IPS-18c (cell line): ENCODE results near the gene SPEM2.

Experiments
- H3K4me3 ChIP-seq: 2 replicates; pipeline ENCODE4 v1.7.0; 2013; ENCODE audit warnings: low read depth, mild to moderate bottlenecking, low read length, moderate library complexity; ENCODE audit not compliant: insufficient read depth
- H3K9me3 ChIP-seq: one replicate; pipeline ENCODE4 v1.6.1; 2013; ENCODE audit warnings: mild to moderate bottlenecking, low read length, moderate library complexity; ENCODE audit not compliant: control insufficient read depth, insufficient read depth

Gene SPEM2

DNA sequence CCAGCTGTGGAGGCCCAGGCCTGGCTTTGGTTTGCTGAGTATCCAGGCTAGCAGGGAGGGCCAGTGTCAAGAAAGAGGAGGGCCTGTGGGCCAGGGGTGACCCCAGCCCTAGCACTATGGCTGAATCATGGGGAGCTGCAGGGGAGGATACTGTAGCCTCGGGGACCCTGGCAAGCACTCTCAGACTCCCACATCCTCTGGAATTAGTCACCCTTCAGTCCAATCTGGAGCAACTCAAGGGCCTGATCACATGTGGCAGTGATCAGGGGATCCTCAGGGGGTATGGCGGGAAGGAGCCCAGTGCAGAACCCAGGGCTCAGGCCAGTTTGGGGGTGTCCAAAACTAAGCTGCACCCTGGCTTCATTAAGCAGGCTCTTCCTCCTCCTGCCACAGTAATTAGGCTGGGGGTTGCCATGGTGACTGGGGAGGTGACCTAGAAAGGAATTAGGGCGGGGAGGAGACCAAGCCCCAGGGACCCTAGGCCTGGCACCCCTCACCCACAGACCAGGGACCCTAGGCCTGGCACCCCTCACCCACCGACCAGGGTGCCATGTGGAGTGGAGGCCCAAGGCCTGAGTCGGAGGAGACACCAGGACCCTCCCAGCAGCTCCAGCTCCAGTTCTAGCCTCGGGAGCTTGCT lies 11.9 kb upstream of the SPEM2 start:
- H3K4me3 ChIP-seq, result no peak overlapping the region
- no peaks in the 10 kb centered on the region for H3K9me3 ChIP-seq

DNA sequence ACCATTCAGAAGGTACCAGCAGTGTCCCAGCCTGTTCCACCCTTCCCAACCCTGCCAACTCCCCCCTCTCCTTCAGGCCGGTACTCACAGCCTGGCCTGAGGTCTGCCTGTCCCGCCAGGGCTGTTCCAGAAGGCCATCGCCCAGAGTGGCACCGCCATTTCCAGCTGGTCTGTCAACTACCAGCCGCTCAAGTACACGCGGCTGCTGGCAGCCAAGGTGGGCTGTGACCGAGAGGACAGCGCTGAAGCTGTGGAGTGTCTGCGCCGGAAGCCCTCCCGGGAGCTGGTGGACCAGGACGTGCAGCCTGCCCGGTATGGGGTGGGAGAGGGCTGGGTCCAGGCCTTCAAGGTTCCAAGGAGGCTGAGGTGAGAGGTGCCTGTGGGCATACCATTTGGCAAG lies 10.6 kb upstream of the SPEM2 start:
- Histone ChIP-seq H3K9me3 (no peaks in the 10 kb centered on the region), H3K4me3 (no peak overlapping the region)

DNA sequence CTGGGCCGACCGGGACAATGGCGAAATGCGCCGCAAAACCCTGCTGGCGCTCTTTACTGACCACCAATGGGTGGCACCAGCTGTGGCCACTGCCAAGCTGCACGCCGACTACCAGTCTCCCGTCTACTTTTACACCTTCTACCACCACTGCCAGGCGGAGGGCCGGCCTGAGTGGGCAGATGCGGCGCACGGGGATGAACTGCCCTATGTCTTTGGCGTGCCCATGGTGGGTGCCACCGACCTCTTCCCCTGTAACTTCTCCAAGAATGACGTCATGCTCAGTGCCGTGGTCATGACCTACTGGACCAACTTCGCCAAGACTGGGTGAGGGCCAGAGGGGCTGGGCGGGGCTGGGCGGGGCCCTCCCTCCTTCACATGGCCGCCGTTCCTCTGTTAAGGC lies 9.6 kb upstream of the SPEM2 start:
- Histone ChIP-seq H3K9me3 (no peaks in the 10 kb centered on the region), H3K4me3 (no peak overlapping the region)

DNA sequence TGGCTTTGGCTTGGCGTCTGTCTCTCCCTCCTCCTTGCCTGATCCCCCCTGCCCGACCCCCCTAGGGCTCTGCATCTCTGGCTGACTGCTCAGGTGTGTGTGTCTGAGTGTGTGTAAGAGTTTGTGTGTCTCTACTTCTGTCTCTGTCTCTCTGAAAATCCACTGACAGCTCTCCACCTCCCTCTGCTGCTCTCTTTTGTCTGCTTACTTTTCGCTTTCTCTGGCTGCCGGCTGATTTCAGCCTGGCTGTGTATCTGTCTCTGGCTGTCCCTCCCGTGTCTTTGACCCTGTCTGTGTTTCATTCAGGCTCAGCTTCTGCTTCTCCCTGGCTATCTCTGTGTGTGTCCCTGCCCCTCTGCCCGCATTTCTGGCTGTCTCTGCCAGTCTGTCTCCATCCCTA lies 9.1 kb upstream of the SPEM2 start:
- Histone ChIP-seq H3K9me3 (no peaks in the 10 kb centered on the region), H3K4me3 (no peak overlapping the region)

DNA sequence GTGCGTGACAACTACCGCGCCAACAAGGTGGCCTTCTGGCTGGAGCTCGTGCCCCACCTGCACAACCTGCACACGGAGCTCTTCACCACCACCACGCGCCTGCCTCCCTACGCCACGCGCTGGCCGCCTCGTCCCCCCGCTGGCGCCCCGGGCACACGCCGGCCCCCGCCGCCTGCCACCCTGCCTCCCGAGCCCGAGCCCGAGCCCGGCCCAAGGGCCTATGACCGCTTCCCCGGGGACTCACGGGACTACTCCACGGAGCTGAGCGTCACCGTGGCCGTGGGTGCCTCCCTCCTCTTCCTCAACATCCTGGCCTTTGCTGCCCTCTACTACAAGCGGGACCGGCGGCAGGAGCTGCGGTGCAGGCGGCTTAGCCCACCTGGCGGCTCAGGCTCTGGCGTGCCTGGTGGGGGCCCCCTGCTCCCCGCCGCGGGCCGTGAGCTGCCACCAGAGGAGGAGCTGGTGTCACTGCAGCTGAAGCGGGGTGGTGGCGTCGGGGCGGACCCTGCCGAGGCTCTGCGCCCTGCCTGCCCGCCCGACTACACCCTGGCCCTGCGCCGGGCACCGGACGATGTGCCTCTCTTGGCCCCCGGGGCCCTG lies 8.3 kb upstream of the SPEM2 start:
- Histone ChIP-seq H3K4me3 (no peak overlapping the region), H3K9me3 (no peaks in the 10 kb centered on the region)

DNA sequence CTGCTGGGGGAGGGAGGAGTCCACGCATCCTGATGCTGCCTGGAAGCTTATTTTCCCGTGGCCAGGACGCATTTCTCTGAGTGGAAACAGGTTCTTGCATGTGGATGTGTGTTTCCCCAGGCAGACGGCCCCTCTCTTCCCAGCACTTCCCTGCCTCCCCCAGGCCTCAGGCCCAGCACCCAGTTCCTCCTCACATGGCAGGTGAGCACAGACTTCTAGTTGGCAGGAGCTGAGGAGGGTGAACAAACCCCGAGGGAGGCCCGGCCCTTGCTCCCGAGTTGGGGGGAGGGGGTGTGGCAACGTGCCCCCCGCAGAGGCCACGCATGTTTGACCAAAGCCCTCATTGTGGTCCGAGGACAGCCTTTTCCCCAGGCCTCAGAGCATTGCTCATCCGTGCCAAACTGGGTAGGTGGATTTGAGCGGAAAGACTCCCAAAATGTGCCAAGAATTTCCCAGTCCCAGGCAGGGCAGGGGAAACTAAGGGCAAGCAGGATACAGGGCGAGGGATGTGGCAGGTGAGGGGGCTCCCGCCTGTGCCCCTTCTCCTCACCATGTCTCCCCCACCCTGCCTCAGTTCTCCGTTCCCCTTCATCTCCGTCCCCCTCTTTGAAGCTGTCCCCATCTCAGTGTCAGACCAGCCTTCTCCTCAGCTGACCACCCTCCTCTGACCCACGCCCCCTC lies 6.8 kb upstream of the SPEM2 start:
- no peaks in the 10 kb centered on the region for H3K9me3 ChIP-seq

DNA sequence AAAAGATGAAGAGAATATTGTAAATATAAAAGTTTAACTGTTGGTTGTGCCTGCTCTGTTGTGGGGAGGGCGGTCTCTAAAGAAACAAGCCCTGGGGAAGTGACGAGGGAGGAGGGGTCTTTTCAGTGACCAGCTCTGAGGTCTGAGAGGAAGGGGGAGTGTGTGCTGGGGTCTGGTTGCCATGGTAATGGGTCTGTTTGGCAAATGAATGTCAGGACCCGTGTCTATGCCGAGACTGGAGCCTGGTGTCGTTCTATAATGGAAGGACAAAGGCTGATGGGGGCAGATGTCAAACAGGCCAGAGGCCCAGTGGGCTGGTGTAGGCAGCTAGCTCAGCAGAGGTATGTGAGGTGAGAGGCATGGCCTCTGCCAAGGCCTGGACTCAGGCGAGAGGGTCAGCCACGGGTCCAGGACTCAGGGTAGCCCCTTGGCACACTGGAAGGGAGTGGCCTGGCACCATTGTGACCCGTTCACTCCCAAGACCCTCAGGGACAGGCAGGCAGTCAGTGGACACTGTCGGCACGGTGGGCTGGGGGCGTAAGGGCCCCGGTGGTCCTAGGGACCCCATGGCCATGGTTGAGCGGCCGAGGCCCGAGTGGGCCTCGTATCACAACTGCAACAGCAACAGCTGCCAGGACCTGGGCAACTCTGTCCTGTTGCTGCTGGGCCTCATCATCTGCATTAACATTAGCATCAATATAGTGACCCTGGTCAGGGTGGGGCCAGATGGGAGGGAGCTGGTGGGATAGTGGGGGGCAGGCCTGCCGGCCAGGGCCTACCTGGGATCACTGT lies 5.4 kb upstream of the SPEM2 start, which contains the start of gene SPEM1:
Gene SPEM1 (plus strand): TSS at position 506 of the 792 bp plus-strand sequence. CDS start 61 bp downstream, at position 567.
- Histone ChIP-seq H3K4me3 (no peak within 1 kb of the TSS), H3K9me3 (no peaks in the 10 kb centered on the region)

More for the DNA sequence above, 6.8 kb upstream of the SPEM2 start:
- H3K4me3 ChIP-seq, result no peak overlapping the region; the same call in 1 of the 2 replicates

DNA sequence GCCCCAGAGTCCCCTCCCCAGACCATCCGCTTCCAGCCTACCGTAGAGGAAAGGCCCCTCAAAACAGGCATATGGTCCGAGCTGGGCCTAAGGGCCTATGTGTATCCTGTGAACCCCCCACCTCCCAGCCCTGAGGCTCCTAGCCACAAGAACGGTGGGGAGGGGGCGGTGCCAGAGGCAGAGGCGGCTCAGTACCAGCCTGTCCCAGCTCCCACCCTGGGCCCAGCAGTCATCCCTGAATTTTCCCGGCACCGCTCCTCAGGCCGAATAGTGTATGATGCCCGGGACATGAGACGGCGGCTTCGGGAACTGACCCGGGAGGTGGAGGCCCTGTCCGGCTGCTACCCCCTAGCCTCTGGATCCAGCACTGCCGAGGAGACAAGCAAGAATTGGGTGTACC lies 4.2 kb upstream of the SPEM2 start:
- no peaks in the 10 kb centered on the region for H3K9me3 ChIP-seq
- H3K4me3 ChIP-seq, result no peak overlapping the region

DNA sequence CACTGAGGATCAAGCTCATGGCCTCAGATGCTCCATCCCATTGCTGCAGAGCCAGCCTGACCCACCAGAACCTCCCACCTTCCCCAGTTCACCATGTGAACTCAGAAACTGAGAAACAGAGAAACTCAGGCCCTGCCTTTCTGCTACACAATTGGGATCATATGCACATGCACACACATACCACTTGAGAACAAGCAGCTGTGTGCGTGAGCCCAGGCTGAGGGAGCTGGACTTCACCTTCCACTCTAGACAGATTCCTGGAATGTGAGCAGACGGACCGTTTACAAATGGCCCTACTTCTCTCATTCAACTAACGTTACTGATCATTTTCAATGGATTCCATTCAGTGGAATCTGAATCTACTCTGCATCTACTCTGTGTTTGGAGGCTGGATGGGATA lies 1.7 kb upstream of the SPEM2 start:
- H3K4me3 ChIP-seq, result no peak overlapping the region
- H3K9me3 ChIP-seq, result no peaks in the 10 kb centered on the region

DNA sequence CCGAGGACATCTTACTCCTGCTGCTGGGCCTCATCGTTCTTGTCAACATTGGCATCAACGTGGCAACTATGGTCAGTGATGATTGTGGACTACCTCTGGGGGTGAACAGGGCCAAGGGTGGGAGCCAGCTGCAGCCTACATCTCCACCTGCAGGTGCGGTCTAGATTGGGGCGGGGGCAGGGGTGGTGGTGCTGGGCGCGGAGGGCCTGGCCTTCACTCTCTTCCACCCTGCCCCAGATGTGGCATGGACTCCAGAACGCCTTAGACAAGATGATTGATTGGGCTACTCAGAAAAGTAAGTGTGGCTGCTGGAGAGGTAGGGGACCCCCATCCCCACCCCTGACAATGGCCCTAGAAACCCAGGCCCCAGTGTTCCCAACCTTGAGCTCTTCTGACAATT lies 340 bp downstream of the SPEM2 start:
- Histone ChIP-seq H3K4me3 (no peak overlapping the region), H3K9me3 (no peaks in the 10 kb centered on the region)

DNA sequence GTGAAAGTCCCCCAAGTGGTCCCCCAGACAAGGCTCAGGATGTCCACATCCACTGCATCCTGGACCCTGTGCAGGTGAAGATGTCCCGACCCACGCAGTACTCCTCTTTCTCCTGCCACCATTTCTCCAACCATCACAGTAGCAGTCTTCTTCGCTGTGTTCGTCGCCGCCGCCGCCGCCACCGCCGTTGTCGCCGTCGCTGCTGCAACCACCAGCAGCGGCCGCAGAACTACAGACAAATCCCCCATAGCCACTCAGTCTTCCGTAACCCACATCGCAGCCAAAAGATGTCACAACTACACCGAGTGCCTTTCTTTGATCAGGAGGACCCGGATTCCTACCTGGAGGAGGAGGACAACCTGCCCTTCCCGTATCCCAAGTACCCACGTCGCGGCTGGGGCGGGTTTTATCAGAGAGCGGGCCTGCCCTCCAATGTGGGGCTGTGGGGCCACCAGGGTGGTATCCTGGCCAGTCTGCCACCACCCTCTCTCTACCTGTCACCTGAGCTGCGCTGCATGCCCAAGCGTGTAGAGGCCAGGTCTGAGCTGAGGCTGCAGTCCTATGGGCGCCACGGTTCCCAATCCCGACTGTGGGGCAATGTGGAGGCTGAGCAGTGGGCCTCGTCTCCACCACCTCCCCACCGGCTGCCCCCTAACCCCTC lies 917 bp downstream of the SPEM2 start:
- Histone ChIP-seq H3K9me3 (no peaks in the 10 kb centered on the region), H3K4me3 (no peak overlapping the region)

DNA sequence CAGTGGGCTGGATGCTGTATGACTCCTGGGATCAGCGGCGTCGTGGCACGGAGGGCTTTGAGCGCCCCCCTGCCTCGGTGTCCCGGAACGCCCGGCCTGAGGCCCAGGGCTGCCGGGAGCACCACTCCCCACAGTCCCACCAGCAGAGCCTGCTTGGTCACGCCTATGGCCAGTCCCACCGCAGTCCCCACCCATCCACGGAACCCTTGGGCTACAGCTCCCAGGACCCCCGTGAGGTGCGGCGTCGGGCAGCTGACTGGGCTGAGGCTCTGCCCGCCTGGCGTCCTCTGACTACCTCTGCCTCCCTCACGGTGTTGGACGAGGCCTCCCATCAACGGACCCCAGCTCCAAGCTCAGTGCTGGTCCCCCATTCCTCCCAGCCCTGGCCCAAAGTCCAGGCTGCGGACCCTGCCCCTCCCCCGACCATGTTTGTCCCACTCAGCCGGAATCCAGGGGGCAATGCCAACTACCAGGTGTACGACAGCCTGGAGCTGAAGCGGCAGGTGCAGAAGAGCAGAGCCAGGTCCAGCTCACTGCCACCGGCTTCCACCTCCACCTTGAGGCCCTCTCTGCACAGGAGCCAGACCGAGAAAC lies 1.6 kb downstream of the SPEM2 start:
- H3K9me3 ChIP-seq, result no peaks in the 10 kb centered on the region
- no peak overlapping the region for H3K4me3 ChIP-seq

DNA sequence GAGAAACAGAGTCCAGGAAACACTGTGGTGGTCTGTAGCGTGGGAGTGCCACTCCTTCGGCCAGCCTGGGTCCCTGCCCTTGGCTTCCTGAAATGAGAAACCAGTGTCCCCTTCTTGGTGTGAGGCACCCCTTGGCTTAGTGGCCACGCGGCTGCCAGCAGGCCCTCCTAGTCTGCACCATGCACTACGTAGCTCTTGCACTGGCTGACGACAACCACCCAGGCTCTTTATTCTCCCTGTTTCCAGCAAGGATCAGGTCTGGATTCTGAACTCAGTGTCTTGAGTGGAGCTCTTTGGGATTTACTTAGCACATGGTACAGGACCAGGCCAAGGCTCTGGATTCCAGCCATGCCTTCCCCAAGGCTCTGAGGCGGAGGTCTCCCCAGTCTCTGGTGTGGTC lies 2.1 kb downstream of the SPEM2 start:
- Histone ChIP-seq H3K4me3 (no peak overlapping the region), H3K9me3 (no peaks in the 10 kb centered on the region)

DNA sequence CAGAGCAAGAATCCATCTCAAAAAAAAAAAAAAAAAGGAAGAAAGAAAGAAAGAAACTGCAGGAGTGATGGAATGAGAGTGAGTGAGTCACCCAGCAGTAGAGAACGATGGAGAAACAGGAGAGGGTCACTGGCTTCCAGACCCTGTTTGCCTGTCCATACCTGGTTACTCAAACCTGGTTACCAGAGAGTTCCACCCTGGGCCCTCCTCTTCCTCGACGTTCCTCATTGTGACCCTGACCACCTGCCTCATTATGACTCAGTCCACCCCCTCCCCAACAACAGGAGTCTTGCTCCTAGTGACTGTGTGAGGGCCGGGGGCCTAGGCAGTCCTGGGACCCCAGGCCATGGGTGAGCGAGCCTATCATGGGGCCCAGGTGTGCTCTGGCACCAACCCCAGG lies 3.1 kb downstream of the SPEM2 start, which contains the start of gene SPEM3:
Gene SPEM3 (plus strand): TSS at position 301 of the 400 bp plus-strand sequence. CDS start 46 bp downstream, at position 347.
- H3K9me3 ChIP-seq, result no peaks in the 10 kb centered on the region
- H3K4me3 ChIP-seq, result no peak within 1 kb of the TSS

DNA sequence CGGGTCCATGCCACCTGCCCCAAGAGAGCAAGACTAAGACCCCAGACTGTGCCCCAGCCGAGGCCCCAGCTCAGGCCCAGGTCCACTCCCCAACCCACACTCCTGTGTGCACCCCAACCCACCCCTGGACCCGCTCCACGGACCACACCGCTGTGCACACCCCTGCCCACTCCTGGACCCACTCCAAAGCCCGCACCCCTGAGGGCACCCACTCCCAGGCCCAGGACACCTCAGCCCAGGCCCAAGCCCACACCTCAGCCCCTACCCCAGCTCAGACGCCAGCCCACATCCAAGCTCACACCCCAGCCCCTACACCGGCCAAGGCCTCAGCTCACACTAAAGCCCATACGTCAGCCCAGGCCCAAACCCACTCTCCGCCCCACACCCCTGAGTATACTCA lies 4.3 kb downstream of the SPEM2 start:
- no peak overlapping the region for H3K4me3 ChIP-seq

DNA sequence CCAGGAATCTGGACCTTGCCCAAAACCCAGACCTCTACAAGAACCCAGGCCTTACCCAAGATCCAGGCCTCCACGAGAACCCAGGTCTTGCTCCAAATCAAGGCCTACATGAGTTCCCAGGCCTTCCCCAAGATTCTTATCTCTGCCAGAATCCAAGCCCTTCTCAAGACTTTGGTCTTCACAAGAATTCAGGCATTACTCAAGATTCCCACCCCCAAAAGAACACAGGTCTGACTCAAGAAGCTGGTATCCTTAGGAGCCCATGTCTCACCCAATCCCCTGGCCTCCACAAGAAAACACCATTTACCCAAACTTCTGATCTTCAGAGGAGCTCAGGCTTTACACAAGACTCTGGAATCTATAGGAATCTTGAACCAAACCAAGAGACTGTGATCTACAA lies 5.8 kb downstream of the SPEM2 start:
- no peak overlapping the region for H3K4me3 ChIP-seq
- no peaks in the 10 kb centered on the region for H3K9me3 ChIP-seq

More for the DNA sequence above, 4.3 kb downstream of the SPEM2 start:
- no peaks in the 10 kb centered on the region for H3K9me3 ChIP-seq

DNA sequence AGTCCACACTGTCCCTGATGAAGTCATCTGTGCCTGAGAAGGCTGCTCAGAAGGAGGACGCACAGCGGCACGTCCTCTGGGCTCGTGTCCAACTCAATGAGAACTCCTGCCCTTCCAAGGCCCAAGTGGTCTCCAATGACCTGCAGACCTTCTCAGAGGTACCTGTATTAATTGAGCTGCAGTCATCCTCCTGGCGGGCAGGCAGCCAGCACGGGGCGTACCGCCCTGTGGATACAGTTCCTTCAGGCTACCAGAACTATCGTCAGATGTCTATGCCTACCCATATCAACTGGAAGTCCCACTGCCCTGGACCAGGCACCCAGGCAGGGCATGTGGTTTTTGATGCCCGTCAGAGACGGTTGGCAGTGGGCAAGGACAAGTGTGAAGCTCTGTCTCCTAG lies 6.9 kb downstream of the SPEM2 start:
- Histone ChIP-seq H3K9me3 (no peaks in the 10 kb centered on the region), H3K4me3 (no peak overlapping the region)
